Amygdala (tissue), 56 donors: ENCODE results near the gene NUFIP1.
"Not testable (repeated sequence)": the region's sequence is repeated elsewhere in the genome, so short reads cannot be mapped to it uniquely, and the experiment has no call there.

ENCODE experiments used
- DNase-seq, 56 donors: peaks; one replicate each; lab custom pipeline; 2025; lab: John Stamatoyannopoulos, UW

Gene NUFIP1

GRCh38 chr13:44971656-44972595, 17.3 kb downstream of the NUFIP1 start:
- peak in 8 of 56 donors; percentile 3 to 24 (median 6) for DNase-seq

DNA sequence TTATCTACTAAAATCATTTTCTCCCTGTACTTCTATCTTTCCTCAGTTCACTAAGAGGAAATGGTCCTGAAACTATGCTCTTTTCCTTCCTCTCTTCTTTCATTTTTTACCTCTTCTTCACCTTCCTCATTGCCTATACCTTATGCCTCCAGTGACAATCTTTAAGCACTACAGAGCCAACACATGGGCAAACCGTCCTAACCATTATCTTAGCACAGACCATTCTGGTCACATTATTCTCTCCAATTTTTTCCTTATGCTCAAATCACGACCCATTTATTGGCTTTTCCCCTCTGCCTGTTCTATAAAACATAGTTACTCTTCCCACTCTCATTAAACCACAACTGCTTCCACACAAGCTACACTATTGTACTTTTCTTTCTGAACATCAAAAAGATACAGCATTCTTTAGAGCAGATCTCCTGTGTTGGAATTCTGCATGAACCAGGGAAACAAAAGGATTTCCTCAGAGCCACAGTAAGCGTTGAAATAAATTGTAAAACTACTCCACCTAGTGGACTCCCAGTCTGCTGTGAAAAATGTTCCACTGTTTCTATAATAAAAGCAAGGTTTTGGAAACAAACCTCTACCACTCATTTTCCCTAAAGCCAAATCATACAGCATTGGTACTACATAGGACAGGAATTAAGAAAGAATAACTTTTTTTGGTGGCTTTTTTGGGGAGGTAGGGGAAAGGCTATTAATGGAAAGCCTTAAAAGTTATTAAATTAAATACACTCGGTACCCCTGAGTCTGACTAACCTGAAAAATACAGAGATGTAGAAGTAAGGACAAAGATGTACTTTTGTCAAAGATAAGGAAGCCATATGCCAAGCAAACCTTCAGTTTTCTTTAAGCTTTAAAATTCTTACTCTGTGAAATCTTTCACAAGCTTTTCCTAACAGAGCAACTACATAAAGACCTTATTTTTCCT, 19.5 kb downstream of the NUFIP1 start:
- peak in 5 of 56 donors; percentile 12 to 75 (median 14) for DNase-seq

GRCh38 chr13:44968434-44968815, 20.8 kb downstream of the NUFIP1 start:
- DNase-seq = no peak

- DNase-seq = no peak
These were observed 21.4 kb downstream of the NUFIP1 start for GRCh38 chr13:44967704-44968433.

- DNase-seq = no peak
These were observed 27.3 kb downstream of the NUFIP1 start for GRCh38 chr13:44961997-44962396.

DNA sequence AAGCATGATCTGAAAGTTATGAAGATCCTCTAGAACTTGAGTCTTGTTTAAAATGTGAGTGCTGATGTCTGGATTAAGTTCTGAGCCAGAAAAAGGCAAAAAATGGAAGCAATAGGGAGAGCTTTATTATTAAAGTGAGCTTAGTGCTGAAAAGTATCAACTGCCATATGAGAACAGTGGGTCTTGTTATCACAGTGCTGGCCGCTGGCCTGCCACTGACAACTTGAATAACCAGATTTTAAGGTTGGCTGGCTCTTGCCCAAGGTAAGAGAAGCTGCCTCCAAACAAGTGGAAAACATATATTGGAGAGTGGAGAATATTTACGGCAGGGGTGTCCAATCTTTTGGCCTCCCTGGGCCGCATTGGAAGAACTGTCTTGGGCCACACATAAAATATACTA, 33.9 kb downstream of the NUFIP1 start:
- no peak for DNase-seq

DNA sequence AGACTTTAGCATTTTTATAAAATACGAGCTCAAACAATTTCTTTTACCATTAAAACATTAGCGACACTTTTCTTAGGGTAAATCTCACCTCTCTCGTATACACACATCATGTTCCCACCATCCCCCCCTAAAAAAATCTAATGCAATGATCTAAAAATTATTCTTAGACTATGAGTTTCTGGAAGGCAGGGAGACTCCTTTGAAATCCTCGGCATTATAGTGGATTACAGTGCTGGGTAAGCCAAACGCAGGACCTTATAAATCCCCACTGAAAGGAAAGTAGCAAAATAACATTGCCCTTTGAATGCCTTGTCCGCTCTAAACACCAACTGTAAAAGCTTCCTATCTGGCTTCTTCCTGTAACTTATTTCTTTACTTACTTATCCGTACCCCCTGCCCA, 35.0 kb downstream of the NUFIP1 start:
- DNase-seq = no peak

GRCh38 chr13:44952671-44953070, 36.6 kb downstream of the NUFIP1 start:
- no peak for DNase-seq

GRCh38 chr13:44951184-44951583, 38.1 kb downstream of the NUFIP1 start:
- DNase-seq = no peak

DNA sequence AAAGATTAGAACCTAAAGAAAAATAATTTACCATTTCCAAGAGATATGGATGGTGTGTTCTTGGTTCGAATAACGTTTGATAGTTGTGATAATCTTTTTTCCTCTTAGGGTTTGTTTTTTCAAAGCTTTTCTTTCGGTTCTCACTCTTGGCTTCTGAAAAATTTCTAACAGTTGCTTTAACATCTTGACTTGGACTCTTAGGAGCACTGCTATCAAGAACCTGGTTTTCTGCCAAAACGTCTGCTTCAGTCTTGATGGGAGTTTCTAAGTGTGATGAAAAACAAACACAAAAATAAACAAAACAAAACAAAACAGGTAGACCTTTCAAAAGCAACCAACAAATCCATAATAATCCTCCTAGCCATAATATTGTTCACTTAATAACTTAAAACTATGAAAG, 45.9 kb downstream of the NUFIP1 start:
- not testable (repeated sequence) for DNase-seq

- DNase-seq = no peak
These were observed 50.4 kb downstream of the NUFIP1 start for GRCh38 chr13:44938854-44939253.

DNA sequence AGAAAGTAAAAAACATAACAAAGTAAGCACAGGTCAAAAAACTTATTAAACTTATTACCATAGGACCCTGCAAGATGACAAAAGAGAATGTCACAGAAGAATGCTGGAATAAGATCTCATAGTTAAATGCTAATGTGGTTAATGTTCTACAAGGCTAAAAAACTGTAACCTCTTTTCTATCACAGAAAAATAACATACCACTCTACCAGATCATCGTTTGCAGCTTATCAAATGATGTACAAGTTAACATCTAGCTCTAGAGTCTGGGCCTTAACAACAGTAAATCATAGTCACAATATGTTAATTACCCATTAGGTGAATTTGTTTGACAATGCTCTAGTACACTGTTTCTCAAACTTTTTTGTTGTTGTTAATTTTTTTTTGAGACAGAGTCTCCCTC, 53.0 kb downstream of the NUFIP1 start:
- DNase-seq = no peak

GRCh38 chr13:44934724-44935123, 54.5 kb downstream of the NUFIP1 start:
- DNase-seq = no peak

- DNase-seq = peak in 1 of 56 donors; percentile 21
These were observed 56.4 kb downstream of the NUFIP1 start for GRCh38 chr13:44932850-44933251.

GRCh38 chr13:44932171-44932849, 57.0 kb downstream of the NUFIP1 start:
- DNase-seq = no peak

- DNase-seq = peak in 1 of 56 donors; percentile 13
These were observed 58.2 kb downstream of the NUFIP1 start for GRCh38 chr13:44930963-44931623.

DNA sequence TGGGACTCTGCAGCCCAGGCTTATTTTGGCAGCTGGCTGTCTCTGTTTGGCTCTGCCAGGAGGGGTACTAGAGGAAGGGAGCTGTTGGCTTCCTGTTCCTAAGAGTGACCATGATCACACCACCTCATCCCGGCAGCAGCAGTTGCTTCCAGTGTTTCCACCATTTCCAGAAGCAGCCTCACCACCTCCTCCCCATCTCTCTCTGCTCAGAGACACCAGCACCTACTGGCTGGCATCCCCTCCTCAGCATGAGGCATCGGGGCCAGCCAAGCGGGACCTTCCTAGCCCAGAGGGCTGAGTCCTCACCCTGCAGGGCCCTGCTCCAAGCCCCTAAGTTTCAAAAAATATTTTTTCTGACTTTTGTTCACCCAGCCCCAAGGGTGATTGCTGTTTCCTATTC, 59.0 kb downstream of the NUFIP1 start:
- DNase-seq = no peak

GRCh38 chr13:44929692-44930091, 59.6 kb downstream of the NUFIP1 start:
- DNase-seq = no peak

GRCh38 chr13:44927968-44928367, 61.3 kb downstream of the NUFIP1 start:
- no peak for DNase-seq
